Calu3 (cell line): Measurements from ENCODE around the gene SYNPO. TPM values are rescaled to one million over a fixed set of nuclear protein-coding genes. Genes with fewer than 3 reads are reported as not detected.

ENCODE experiments used
- BruUV-seq: library from RNA; stranded (reverse); fragments of 400-500 nt; replicated peaks from 2 replicates; lab custom pipeline; 2021; lab: Mats Ljungman, UMichigan
- CTCF ChIA-PET: fragments of 300-600 bp; sonication (Branson Sonifier 250); formaldehyde crosslinking; loops from one replicate; lab custom pipeline; 2022; ENCODE audit warnings: antibody characterized with exemption; lab: Charles Lee
- DNase-seq: peaks from one replicate; pipeline ENCODE4 v3.0.0; 2022
- H3K27ac Mint-ChIP-seq: one replicate; pipeline ENCODE4 v1.8.0; 2022; ENCODE audit warnings: mixed read lengths; ENCODE audit not compliant: unreplicated experiment
- H3K27me3 Mint-ChIP-seq: one replicate; pipeline ENCODE4 v1.8.0; 2022; ENCODE audit warnings: mixed read lengths; ENCODE audit not compliant: unreplicated experiment
- H3K36me3 Mint-ChIP-seq: one replicate; pipeline ENCODE4 v1.8.0; 2022; ENCODE audit warnings: mild to moderate bottlenecking, moderate library complexity, mixed read lengths; ENCODE audit not compliant: insufficient read depth, unreplicated experiment
- H3K4me1 Mint-ChIP-seq: one replicate; pipeline ENCODE4 v1.8.0; 2022; ENCODE audit warnings: mild to moderate bottlenecking, low read depth, mixed read lengths; ENCODE audit not compliant: unreplicated experiment
- H3K4me3 Mint-ChIP-seq: one replicate; pipeline ENCODE4 v1.8.0; 2022; ENCODE audit warnings: mild to moderate bottlenecking, low read depth, moderate library complexity, mixed read lengths; ENCODE audit not compliant: unreplicated experiment
- H3K9me3 Mint-ChIP-seq: one replicate; pipeline ENCODE4 v1.8.0; 2022; ENCODE audit warnings: low read depth, mixed read lengths; ENCODE audit not compliant: unreplicated experiment
- intact Hi-C: fragments of 100-400 bp; cut with micrococcal nuclease; formaldehyde crosslinking; loops from one replicate; pipeline ENCODE4 v1.10.0; 2022; ENCODE audit not compliant: unreplicated experiment
- total RNA-seq: library from RNA; stranded (reverse); gene quantifications from 2 replicates; pipeline ENCODE4 v1.2.3, GENCODE V29; 2022
- TF ChIP-seq, protein P1 (sequence below): fragments of 200-600 bp; IDR thresholded peaks from one replicate; pipeline ENCODE4 v1.8.0; 2022; ENCODE audit warnings: antibody characterized with exemption; ENCODE audit not compliant: unreplicated experiment

The SYNPO gene
- total RNA-seq, 1 experiment from 2014 or later: 0.92 TPM

DNA sequence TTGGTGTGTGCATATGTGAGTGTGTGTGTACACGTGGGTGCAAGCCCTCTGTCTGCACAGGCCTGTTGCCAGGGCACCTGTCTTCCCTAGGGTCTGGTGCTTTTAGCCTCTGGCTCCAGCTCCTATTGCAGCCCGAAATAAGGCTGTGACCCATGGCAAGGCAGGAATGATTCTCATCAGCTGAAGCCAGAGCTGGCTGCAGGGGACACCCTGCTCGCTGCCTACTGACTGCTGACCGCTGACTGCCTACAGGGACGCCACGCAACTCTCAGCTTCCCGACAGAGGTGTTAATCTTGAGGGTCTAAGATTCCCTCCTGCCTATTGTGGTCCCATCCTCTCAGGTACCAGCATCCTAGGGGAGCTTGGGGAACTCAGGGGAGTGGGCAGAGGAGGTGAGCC is 20.6 kb downstream of the SYNPO start, which contains the start of gene MYOZ3:
Gene MYOZ3, plus strand, starts transcription at position 166 of the 400 bp plus-strand sequence. CDS start 1,691 bp downstream, outside the sequence.
- TF ChIP-seq, protein P1, sequence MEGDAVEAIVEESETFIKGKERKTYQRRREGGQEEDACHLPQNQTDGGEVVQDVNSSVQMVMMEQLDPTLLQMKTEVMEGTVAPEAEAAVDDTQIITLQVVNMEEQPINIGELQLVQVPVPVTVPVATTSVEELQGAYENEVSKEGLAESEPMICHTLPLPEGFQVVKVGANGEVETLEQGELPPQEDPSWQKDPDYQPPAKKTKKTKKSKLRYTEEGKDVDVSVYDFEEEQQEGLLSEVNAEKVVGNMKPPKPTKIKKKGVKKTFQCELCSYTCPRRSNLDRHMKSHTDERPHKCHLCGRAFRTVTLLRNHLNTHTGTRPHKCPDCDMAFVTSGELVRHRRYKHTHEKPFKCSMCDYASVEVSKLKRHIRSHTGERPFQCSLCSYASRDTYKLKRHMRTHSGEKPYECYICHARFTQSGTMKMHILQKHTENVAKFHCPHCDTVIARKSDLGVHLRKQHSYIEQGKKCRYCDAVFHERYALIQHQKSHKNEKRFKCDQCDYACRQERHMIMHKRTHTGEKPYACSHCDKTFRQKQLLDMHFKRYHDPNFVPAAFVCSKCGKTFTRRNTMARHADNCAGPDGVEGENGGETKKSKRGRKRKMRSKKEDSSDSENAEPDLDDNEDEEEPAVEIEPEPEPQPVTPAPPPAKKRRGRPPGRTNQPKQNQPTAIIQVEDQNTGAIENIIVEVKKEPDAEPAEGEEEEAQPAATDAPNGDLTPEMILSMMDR: no peak
- Mint-ChIP-seq H3K9me3 (peaks cover 3% of the 10 kb centered on the region), H3K4me1 (no peaks in the 10 kb centered on the region), H3K27me3 (peaks cover 62% of the 10 kb centered on the region), H3K27ac (no peak within 1 kb of the TSS), H3K4me3 (no peak within 1 kb of the TSS), H3K36me3 (peaks cover 11% of the 10 kb centered on the region)
- no TSS peak for BruUV-seq
- intact Hi-C loops: no loop called here
- no peak for DNase-seq
- CTCF ChIA-PET: interaction anchor here (0.7 to 0.9 kb wide), 2 partner anchors 40 to 105 kb away, joined by 3 read pairs; partner anchors contain the start of gene RBM22

DNA sequence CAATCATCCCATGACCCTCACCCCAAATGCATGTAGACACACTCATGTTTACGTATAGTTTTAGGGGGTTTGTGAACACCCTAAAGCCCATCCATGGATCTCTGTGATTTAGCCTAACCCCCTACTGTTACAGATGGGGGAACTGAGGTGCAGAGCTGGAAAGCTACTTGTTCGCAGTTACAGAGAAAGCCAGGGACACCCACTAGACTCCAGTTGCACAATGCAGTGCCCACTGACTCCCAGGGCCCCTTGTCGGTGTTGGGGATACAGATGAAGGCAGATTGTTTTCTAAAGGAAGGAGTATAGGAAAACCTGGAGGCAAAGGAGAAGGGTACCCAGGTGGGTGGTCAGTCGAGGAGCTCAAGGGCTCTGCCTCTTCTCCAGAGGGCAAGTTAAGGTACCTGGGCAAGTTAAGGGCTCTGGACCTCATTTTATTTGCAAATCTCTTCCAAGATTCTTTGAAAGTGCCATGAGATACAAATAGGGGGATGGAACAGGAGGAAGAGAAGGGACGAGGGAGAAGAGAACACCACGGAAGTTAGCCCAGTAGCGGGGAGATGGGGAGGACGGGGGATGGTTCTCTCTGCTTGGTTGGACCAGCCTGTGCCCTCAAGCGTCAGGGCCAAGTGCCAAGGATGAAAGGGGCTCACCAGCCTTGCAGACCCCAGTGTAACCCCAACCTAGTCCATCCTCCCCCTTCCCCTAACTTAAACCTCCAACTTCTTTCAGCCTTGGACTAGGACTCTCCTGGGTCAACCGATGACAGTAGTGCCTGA is 21.5 kb downstream of the SYNPO start:
- Mint-ChIP-seq H3K4me1 (no peaks in the 10 kb centered on the region), H3K27ac (no peak overlapping the region), H3K27me3 (peaks cover 62% of the 10 kb centered on the region), H3K4me3 (no peak overlapping the region), H3K9me3 (peaks cover 3% of the 10 kb centered on the region), H3K36me3 (peaks cover 10% of the 10 kb centered on the region)
- BruUV-seq: no TSS peak
- DNase-seq: no peak
- intact Hi-C loops: no loop called here
- CTCF ChIA-PET: interaction anchor here (0.9 kb wide), 1 partner anchor 39 kb away, joined by 3 read pairs; the partner anchor contains the start of gene RBM22
- TF ChIP-seq, protein P1: no peak

DNA sequence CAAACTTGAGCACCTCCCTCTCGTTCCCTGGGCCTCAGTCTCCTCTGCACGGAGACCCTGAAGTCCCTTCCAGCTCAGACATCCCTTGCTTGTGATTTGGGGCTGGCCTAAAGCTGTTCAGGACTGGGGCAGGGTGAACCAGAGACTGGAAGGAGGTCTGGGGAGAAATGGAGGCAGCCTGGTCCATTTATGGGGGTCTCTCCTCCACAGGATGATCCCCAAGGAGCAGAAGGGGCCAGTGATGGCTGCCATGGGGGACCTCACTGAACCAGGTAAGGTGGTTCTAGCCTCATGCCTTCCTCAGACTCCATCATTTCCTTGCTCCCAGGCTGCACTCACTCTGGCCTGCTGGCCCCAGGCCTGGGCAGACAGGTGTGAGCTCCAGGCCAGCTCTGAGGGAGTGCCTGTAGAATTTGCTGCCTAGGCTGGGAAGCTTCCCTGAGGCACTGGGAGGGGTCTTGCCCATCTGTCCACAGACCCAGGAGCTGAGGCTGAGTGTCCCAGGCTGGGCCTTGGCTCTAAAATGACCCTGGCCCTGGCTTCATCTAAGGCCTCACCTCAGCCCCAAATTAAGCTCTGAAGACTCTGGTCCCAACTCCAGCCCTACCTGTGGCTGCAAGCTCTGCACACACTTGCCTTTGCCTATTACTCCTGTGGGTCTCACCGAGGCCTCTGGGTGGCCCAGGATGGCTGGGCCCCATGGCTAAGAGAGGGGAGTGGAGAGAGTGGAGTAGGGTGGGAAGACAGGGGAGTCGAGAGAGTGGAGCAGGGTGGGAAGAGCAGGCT is 22.5 kb downstream of the SYNPO start:
- no peaks in the 10 kb centered on the region for H3K9me3 Mint-ChIP-seq
- BruUV-seq: no TSS peak
- H3K4me3 Mint-ChIP-seq: no peak overlapping the region
- CTCF ChIA-PET: interaction anchor here (0.6 kb wide), 2 partner anchors 23 to 1907 kb away, joined by 3 read pairs; partner anchors contain the start of gene SYNPO
- no peak overlapping the region for H3K27ac Mint-ChIP-seq
- no peaks in the 10 kb centered on the region for H3K4me1 Mint-ChIP-seq
- H3K36me3 Mint-ChIP-seq: peaks cover under 1% of the 10 kb centered on the region
- DNase-seq: no peak
- intact Hi-C loops: no loop called here
- TF ChIP-seq, protein P1: no peak
- peaks cover 60% of the 10 kb centered on the region for H3K27me3 Mint-ChIP-seq

DNA sequence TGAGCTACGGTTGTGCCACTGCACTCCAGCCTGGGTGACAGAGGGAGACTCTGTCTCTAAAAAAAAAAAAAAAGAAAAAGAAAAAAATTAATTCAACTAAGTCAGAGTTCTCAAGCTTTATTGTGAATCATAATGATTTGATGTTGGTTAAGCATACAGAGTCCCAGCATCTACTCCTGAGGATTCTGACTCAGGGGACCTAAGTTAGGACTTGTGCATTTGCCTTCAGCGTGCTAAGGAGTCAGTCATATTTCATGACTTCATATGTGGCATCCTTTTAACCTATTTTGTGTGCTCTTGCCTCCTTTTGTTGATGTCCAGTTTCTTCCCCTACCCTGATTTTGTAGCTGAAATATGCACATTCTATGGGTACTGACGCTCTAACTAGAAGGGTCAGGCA is 23.5 kb downstream of the SYNPO start:
- H3K27ac Mint-ChIP-seq: no peak overlapping the region
- H3K4me1 Mint-ChIP-seq: no peaks in the 10 kb centered on the region
- BruUV-seq: no TSS peak
- intact Hi-C loops: loop anchor here (2.0 kb wide), 1 partner anchor 39 kb away; no protein-coding TSS in a partner anchor
- no peaks in the 10 kb centered on the region for H3K36me3 Mint-ChIP-seq
- CTCF ChIA-PET: interaction anchor here (0.5 to 0.7 kb wide), 3 partner anchors 19 to 1908 kb away, joined by 3 read pairs; no protein-coding TSS in a partner anchor
- no peaks in the 10 kb centered on the region for H3K9me3 Mint-ChIP-seq
- peaks cover 51% of the 10 kb centered on the region for H3K27me3 Mint-ChIP-seq
- H3K4me3 Mint-ChIP-seq: no peak overlapping the region
- TF ChIP-seq, protein P1: no peak
- DNase-seq: no peak
